Measurements from ENCODE around the gene GSTM4. TPM values are rescaled to one million over a fixed set of nuclear protein-coding genes. Genes with fewer than 3 reads are reported as not detected.

The GSTM4 gene
- total and polyA plus RNA-seq, 2 experiments from 2014 or later = 64.5 to 116 TPM

- H2AFZ ChIP-seq = no peak overlapping the region
- no peak for DNase-seq (ENCODE audit: low spot score)
Observed at GRCh38 chr1:109625601-109626560, 30.0 kb upstream of the GSTM4 start.

GRCh38 chr1:109626682-109627408, 29.1 kb upstream of the GSTM4 start:
- Histone ChIP-seq H3K4me1 (ENCODE audit: insufficient read depth) (peaks cover 20% of the 10 kb centered on the region), H3K4me3 (no peak overlapping the region), H3K79me2 (peaks cover 33% of the 10 kb centered on the region), H3K36me3 (replicated peaks; ENCODE audit: insufficient read depth, low read depth) (no peaks in the 10 kb centered on the region), H3K9me3 (ENCODE audit: low read depth) (no peaks in the 10 kb centered on the region), H4K20me1 (ENCODE audit: insufficient read depth, poor library complexity, severe bottlenecking) (peaks cover 38% of the 10 kb centered on the region), H3K27me3 (no peaks in the 10 kb centered on the region), H3K27ac (no peak overlapping the region), H2AFZ (no peak overlapping the region), H3K9me2 (replicated peaks; ENCODE audit: insufficient read depth) (no peaks in the 10 kb centered on the region), H3K4me2 (no peak overlapping the region)
- TF ChIP-seq EZH2 (IDR thresholded peaks at IDR 0.05; ENCODE audit: borderline replicate concordance) = no peak
- TF ChIP-seq EZH2phosphoT487 (IDR thresholded peaks at IDR 0.05; ENCODE audit: low read depth, severe bottlenecking, unreplicated experiment) = no peak
- no peak for TF ChIP-seq CTCF (IDR thresholded peaks at IDR 0.05; ENCODE audit: poor library complexity)
- 97% methylated on average over 21 of the region's 21 CpGs for WGBS (ENCODE audit: low lambda C conversion rate, missing lambda C conversion rate)
- DNase-seq (ENCODE audit: low spot score) = no peak

More at GRCh38 chr1:109625601-109626560, 30.0 kb upstream of the GSTM4 start:
- Histone ChIP-seq H3K9me3 (ENCODE audit: low read depth) (no peaks in the 10 kb centered on the region), H3K4me3 (no peak overlapping the region), H3K79me2 (peaks cover 42% of the 10 kb centered on the region), H4K20me1 (ENCODE audit: insufficient read depth, poor library complexity, severe bottlenecking) (peaks cover 47% of the 10 kb centered on the region), H3K4me2 (no peak overlapping the region), H3K36me3 (replicated peaks; ENCODE audit: insufficient read depth, low read depth) (no peaks in the 10 kb centered on the region), H3K4me1 (ENCODE audit: insufficient read depth) (peaks cover 20% of the 10 kb centered on the region), H3K9me2 (replicated peaks; ENCODE audit: insufficient read depth) (no peaks in the 10 kb centered on the region), H3K27me3 (no peaks in the 10 kb centered on the region), H3K27ac (no peak overlapping the region)
- TF ChIP-seq EZH2 (IDR thresholded peaks at IDR 0.05; ENCODE audit: borderline replicate concordance) = no peak
- TF ChIP-seq EZH2phosphoT487 (IDR thresholded peaks at IDR 0.05; ENCODE audit: low read depth, severe bottlenecking, unreplicated experiment) = no peak
- no peak for TF ChIP-seq CTCF (IDR thresholded peaks at IDR 0.05; ENCODE audit: poor library complexity)
- 89% methylated on average over 31 of the region's 32 CpGs for WGBS (ENCODE audit: low lambda C conversion rate, missing lambda C conversion rate)

DNA sequence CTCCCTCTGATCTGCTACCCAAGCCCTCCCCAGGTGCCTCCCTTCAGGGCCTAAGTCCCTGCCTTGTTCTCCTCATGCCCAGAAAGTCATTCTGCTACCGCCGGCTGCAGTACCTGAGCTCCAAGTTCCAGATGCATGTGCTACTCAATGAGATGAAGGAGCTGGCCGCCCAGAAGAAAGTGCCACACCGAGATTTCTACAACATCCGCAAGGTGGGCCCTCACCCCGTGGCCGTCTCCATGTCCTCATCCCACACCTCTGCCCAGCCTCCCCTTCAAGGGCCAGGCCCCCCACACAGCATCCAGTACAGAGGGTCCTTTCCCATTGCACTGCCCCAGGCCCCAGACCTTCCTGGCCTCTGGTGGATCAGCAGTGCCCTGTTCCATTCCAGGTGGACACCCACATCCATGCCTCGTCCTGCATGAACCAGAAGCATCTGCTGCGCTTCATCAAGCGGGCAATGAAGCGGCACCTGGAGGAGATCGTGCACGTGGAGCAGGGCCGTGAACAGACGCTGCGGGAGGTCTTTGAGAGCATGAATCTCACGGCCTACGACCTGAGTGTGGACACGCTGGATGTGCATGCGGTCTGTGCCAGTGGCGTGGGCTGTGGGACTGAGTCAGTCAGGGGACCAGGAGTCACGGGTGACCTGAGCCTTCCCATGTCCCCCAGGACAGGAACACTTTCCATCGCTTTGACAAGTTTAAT, 28.1 kb upstream of the GSTM4 start:
- no peak for DNase-seq (ENCODE audit: low spot score)
- Histone ChIP-seq H2AFZ (no peak overlapping the region), H3K9me3 (ENCODE audit: low read depth) (no peaks in the 10 kb centered on the region), H3K27me3 (no peaks in the 10 kb centered on the region), H3K4me1 (ENCODE audit: insufficient read depth) (peaks cover 19% of the 10 kb centered on the region), H3K4me2 (no peak overlapping the region), H3K4me3 (no peak overlapping the region), H3K27ac (no peak overlapping the region), H3K9me2 (replicated peaks; ENCODE audit: insufficient read depth) (no peaks in the 10 kb centered on the region), H4K20me1 (ENCODE audit: insufficient read depth, poor library complexity, severe bottlenecking) (peaks cover 28% of the 10 kb centered on the region), H3K79me2 (peaks cover 23% of the 10 kb centered on the region), H3K36me3 (replicated peaks; ENCODE audit: insufficient read depth, low read depth) (no peaks in the 10 kb centered on the region)
- WGBS (ENCODE audit: low lambda C conversion rate, missing lambda C conversion rate) = 97% methylated on average over 23 of the region's 23 CpGs
- TF ChIP-seq EZH2phosphoT487 (IDR thresholded peaks at IDR 0.05; ENCODE audit: low read depth, severe bottlenecking, unreplicated experiment) = no peak
- TF ChIP-seq EZH2 (IDR thresholded peaks at IDR 0.05; ENCODE audit: borderline replicate concordance) = no peak
- TF ChIP-seq CTCF (IDR thresholded peaks at IDR 0.05; ENCODE audit: poor library complexity) = no peak

Data from hepatocyte (in vitro differentiated cells).